ENCODE measurements around the gene HEATR9. TPM values are rescaled to one million over a fixed set of nuclear protein-coding genes. Genes with fewer than 3 reads are reported as not detected.

The HEATR9 gene
- total RNA-seq, 1 donor from 2014 or later, result not detected

GRCh38 chr17:35866341-35866950 lies 2.2 kb downstream of the HEATR9 start:
- no peak overlapping the region for H3K27ac Mint-ChIP-seq
- no peak overlapping the region for H3K4me3 Mint-ChIP-seq
- intact Hi-C loops (cut with micrococcal nuclease), result no loop called here
- H3K36me3 Mint-ChIP-seq (ENCODE audit: low read depth), result peaks cover 9% of the 10 kb centered on the region
- no peak for DNase-seq
- H3K27me3 Mint-ChIP-seq, result no peaks in the 10 kb centered on the region
- H3K4me1 Mint-ChIP-seq, result peaks cover 37% of the 10 kb centered on the region
- no peaks in the 10 kb centered on the region for H3K9me3 Mint-ChIP-seq

DNA sequence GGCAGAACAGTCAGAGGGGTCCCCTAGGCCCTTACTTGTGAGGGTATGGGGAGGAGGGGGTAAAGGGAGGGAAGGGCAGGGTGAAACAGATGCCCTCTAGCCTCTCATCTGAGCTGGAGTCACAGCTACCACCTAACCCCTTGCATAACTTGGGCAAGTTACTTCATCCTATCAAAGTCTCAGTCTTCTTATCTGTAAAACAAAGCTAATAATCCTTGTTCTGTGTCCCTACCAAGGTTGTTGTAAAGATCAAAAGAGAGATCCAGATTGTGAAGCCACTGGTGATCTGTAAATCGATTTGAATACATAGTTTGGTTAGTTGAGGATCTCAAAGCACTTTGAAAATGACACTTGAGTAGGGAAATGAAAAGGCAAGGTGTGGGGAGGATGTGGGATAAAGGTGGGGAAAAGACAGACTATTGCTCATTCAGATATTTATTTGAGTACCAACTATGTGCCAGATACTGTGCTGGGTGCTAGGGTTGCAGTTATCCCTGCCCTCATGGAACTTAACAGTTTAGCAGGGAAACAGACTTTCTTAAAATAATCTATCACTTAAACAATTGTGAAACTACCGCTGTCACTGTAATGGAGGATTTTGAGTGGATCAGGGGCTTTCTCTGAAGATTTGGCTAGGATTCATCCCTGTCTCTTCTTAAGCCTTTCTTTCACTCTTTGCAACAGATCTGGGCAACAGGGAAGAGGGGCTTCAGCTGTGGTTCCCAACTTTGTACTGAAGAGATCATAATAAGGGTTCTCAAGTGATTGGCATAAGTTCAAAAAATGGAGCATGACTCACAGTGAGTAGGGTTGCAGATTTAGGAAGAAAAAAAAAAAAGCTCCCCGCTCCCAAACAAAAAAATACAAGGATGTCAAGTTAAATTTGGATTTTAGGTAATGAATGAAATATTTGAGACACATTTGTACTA lies 3.0 kb downstream of the HEATR9 start:
- Mint-ChIP-seq H3K4me3 (no peak overlapping the region), H3K9me3 (no peaks in the 10 kb centered on the region), H3K27me3 (no peaks in the 10 kb centered on the region), H3K27ac (no peak overlapping the region), H3K4me1 (peaks cover 30% of the 10 kb centered on the region), H3K36me3 (ENCODE audit: low read depth) (peaks cover 9% of the 10 kb centered on the region)
- intact Hi-C loops (cut with micrococcal nuclease), result no loop called here
- DNase-seq, result no peak

GRCh38 chr17:35864853-35865252 lies 3.8 kb downstream of the HEATR9 start:
- Mint-ChIP-seq H3K27me3 (no peaks in the 10 kb centered on the region), H3K36me3 (ENCODE audit: low read depth) (peaks cover 9% of the 10 kb centered on the region), H3K27ac (no peak overlapping the region), H3K4me1 (peaks cover 27% of the 10 kb centered on the region), H3K9me3 (no peaks in the 10 kb centered on the region), H3K4me3 (no peak overlapping the region)
- intact Hi-C loops (cut with micrococcal nuclease), result no loop called here
- no peak for DNase-seq

GRCh38 chr17:35856603-35857002 lies 12.1 kb downstream of the HEATR9 start:
- H3K27ac Mint-ChIP-seq, result peak overlapping the region; percentile 12
- H3K4me1 Mint-ChIP-seq, result peaks cover 17% of the 10 kb centered on the region

DNA sequence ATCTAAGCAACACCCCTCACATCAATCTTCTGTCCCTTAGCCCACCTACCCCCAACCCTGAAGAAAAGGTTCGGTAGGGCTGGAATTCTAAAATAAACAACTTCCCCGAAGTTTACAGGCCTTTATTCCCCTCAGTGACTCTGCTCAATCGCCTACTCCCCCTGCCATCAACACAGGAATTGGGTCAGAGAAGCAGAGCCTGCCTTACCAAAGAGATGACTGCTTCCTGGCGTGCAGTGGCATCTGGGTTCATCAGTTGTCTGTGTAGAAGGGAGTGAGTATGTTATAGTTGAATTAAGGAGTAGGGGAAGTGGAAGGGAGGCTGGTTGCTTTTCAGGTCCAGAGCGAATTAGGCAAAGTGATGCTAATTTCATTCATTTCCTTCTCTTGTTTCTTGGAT lies 12.7 kb downstream of the HEATR9 start:
- no peaks in the 10 kb centered on the region for H3K27me3 Mint-ChIP-seq

More at GRCh38 chr17:35856603-35857002, 12.1 kb downstream of the HEATR9 start:
- Mint-ChIP-seq H3K27me3 (no peaks in the 10 kb centered on the region), H3K4me3 (no peak overlapping the region), H3K36me3 (ENCODE audit: low read depth) (peaks cover 17% of the 10 kb centered on the region), H3K9me3 (no peaks in the 10 kb centered on the region)
- no peak for DNase-seq
- intact Hi-C loops (cut with micrococcal nuclease), result no loop called here

GRCh38 chr17:35849469-35850348 lies 19.0 kb downstream of the HEATR9 start:
- intact Hi-C loops (cut with micrococcal nuclease), result loop anchor here (1.0 to 2.0 kb wide), 2 partner anchors 81 to 300 kb away; partner anchors contain the start of gene RDM1
- peaks cover 48% of the 10 kb centered on the region for H3K36me3 Mint-ChIP-seq (ENCODE audit: low read depth)
- peaks cover 10% of the 10 kb centered on the region for H3K4me1 Mint-ChIP-seq
- H3K27me3 Mint-ChIP-seq, result no peaks in the 10 kb centered on the region
- H3K9me3 Mint-ChIP-seq, result no peaks in the 10 kb centered on the region
- no peak overlapping the region for H3K27ac Mint-ChIP-seq
- DNase-seq, result peak; percentile 89
- H3K4me3 Mint-ChIP-seq, result no peak overlapping the region

More for the DNA sequence above, 12.7 kb downstream of the HEATR9 start:
- Mint-ChIP-seq H3K4me1 (peaks cover 20% of the 10 kb centered on the region), H3K9me3 (no peaks in the 10 kb centered on the region), H3K36me3 (ENCODE audit: low read depth) (peaks cover 22% of the 10 kb centered on the region), H3K4me3 (no peak overlapping the region), H3K27ac (peak overlapping the region; percentile 15)
- intact Hi-C loops (cut with micrococcal nuclease), result no loop called here
- DNase-seq, result no peak

DNA sequence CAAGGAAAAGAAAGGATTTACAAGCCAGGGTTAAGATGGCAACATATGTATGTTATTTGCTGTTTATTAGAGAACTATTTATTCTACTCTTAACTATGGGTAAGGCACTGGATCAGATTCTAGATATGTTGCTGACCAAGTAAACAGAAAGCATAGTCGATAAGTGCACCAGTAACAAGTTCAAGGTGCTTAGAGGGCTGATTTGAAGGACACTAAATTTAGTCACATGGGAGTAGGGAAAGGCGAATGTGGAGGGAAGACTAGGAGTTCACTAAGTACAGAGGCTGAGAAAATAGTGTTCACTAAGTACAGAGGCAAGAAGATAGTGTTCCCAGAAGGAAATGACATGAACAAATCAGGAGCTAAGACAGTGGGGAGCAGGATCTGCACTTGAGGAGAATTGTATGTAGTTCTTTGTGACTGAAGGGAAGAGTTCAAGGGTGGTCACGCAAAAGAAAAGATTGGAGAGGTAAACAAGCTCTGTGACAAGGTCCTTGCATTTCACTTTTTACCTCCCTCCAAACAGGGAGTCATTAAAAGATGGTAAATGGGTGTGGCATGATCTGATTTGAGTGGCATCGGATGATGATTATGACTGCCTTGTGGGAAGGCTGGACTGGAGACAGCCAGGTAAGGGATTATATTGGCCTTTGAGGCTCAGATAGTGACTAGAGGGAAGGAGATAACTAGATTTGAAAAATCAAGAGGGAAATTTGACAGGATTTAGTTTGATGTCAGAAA lies 20.9 kb downstream of the HEATR9 start:
- Mint-ChIP-seq H3K36me3 (ENCODE audit: low read depth) (peaks cover 60% of the 10 kb centered on the region), H3K9me3 (no peaks in the 10 kb centered on the region), H3K27me3 (no peaks in the 10 kb centered on the region), H3K4me3 (no peak overlapping the region), H3K27ac (peak overlapping the region; percentile 3), H3K4me1 (peaks cover 10% of the 10 kb centered on the region)
- intact Hi-C loops (cut with micrococcal nuclease), result loop anchor here (2.0 kb wide), 1 partner anchor 83 kb away; the partner anchor contains the start of gene RDM1
- no peak for DNase-seq

- H3K36me3 Mint-ChIP-seq (ENCODE audit: low read depth), result peaks cover 64% of the 10 kb centered on the region
- DNase-seq, result no peak
- intact Hi-C loops (cut with micrococcal nuclease), result no loop called here
- H3K4me1 Mint-ChIP-seq, result peaks cover 11% of the 10 kb centered on the region
- no peak overlapping the region for H3K4me3 Mint-ChIP-seq
- no peaks in the 10 kb centered on the region for H3K27me3 Mint-ChIP-seq
- no peak overlapping the region for H3K27ac Mint-ChIP-seq
- no peaks in the 10 kb centered on the region for H3K9me3 Mint-ChIP-seq
Observed at GRCh38 chr17:35847006-35847405, 21.7 kb downstream of the HEATR9 start.

- Mint-ChIP-seq H3K4me1 (peaks cover 11% of the 10 kb centered on the region), H3K9me3 (no peaks in the 10 kb centered on the region), H3K4me3 (no peak overlapping the region), H3K27ac (no peak overlapping the region), H3K36me3 (ENCODE audit: low read depth) (peaks cover 67% of the 10 kb centered on the region), H3K27me3 (no peaks in the 10 kb centered on the region)
- no peak for DNase-seq
- intact Hi-C loops (cut with micrococcal nuclease), result no loop called here
Observed at GRCh38 chr17:35846055-35846809, 22.5 kb downstream of the HEATR9 start.

DNA sequence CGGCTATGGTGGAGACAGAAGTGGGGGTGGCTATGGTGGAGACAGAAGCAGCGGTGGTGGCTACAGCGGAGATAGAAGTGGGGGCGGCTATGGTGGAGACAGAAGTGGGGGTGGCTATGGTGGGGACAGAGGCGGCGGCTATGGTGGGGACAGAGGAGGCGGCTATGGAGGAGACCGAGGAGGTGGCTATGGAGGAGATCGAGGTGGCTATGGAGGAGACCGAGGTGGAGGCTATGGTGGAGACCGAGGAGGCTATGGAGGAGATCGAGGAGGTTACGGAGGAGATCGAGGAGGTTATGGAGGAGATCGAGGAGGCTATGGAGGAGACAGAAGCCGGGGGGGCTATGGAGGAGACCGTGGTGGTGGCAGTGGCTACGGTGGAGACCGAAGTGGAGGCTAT lies 24.1 kb downstream of the HEATR9 start:
- peaks cover 9% of the 10 kb centered on the region for H3K4me1 Mint-ChIP-seq
- H3K27ac Mint-ChIP-seq, result no peak overlapping the region
- no peaks in the 10 kb centered on the region for H3K27me3 Mint-ChIP-seq
- no peak overlapping the region for H3K4me3 Mint-ChIP-seq
- peaks cover 68% of the 10 kb centered on the region for H3K36me3 Mint-ChIP-seq (ENCODE audit: low read depth)
- intact Hi-C loops (cut with micrococcal nuclease), result no loop called here
- no peaks in the 10 kb centered on the region for H3K9me3 Mint-ChIP-seq
- DNase-seq, result no peak

DNA sequence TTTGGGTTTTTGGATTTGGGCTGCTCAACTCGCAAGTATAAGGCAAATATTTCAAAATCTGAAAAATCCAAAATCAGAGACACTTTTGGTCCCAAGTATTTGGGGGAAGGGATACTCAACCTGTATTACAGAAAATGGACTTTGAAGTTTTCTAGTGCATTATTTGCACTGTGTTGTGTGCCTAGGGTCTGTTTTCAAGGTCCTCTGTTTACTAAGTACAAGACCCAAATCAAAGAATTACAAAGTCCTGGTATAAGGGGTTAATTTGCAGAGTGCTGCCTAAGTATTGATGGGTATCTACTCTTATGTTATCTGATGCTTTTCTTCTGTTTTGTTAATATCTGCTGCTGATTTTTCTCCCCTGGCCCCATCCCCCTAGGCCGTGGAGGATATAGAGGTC lies 25.0 kb downstream of the HEATR9 start:
- Mint-ChIP-seq H3K27ac (no peak overlapping the region), H3K4me3 (no peak overlapping the region), H3K27me3 (no peaks in the 10 kb centered on the region), H3K4me1 (peaks cover 9% of the 10 kb centered on the region), H3K36me3 (ENCODE audit: low read depth) (peaks cover 68% of the 10 kb centered on the region), H3K9me3 (no peaks in the 10 kb centered on the region)
- intact Hi-C loops (cut with micrococcal nuclease), result no loop called here
- no peak for DNase-seq

GRCh38 chr17:35842239-35842638 lies 26.5 kb downstream of the HEATR9 start:
- peaks cover 65% of the 10 kb centered on the region for H3K36me3 Mint-ChIP-seq (ENCODE audit: low read depth)
- DNase-seq, result no peak
- no peak overlapping the region for H3K27ac Mint-ChIP-seq
- H3K4me3 Mint-ChIP-seq, result no peak overlapping the region
- intact Hi-C loops (cut with micrococcal nuclease), result no loop called here
- H3K9me3 Mint-ChIP-seq, result no peaks in the 10 kb centered on the region
- no peaks in the 10 kb centered on the region for H3K27me3 Mint-ChIP-seq
- H3K4me1 Mint-ChIP-seq, result peaks cover 11% of the 10 kb centered on the region
